B cell (primary cell): Measurements from ENCODE around the gene FOXP4. TPM values are rescaled to one million over a fixed set of nuclear protein-coding genes. Genes with fewer than 3 reads are reported as not detected.

ENCODE experiments used
- ATAC-seq: fragments of 200-7000 bp; cut with Tn5 transposase; one replicate; pipeline ENCODE4 v1.10.0; 2021; ENCODE audit warnings: low read depth, mild to moderate bottlenecking, moderate number of reproducible peaks, moderate library complexity
- CTCF ChIA-PET: fragments of 350-600 bp; sonication (Branson Sonifier 250); formaldehyde crosslinking; loops from one replicate; lab custom pipeline; 2021; ENCODE audit warnings: antibody characterized with exemption, inconsistent platforms; lab: Charles Lee
- POLR2A ChIA-PET: fragments of 350-600 bp; sonication (Branson Sonifier 250); formaldehyde crosslinking; loops from one replicate; lab custom pipeline; 2021; ENCODE audit warnings: antibody characterized with exemption; lab: Charles Lee
- DNase-seq: peaks from one replicate; pipeline ENCODE4 v3.0.0; 2013
- H2AFZ ChIP-seq: 2 replicates; pipeline ENCODE4 v1.6.1; 2012; ENCODE audit warnings: mild to moderate bottlenecking, low read depth, low read length; ENCODE audit not compliant: insufficient read depth, poor library complexity, severe bottlenecking
- H3K27ac ChIP-seq, 2 donors: 1 replicate in 1 of 2; 2 replicates in 1 of 2; pipeline ENCODE4 v1.5.1; 2012 to 2013; ENCODE audit warnings: low read length in 2 of 2, mild to moderate bottlenecking in 2 of 2, moderate library complexity in 1 of 2
- H3K27me3 ChIP-seq, 4 experiments: fragments of 200-600 bp in 1 of 4; sonication (generic) in 1 of 4; replicated peaks in 1 of 4; 1 replicate in 2 of 4; 2 replicates in 2 of 4; pipeline versions ENCODE4 v1.6.1 to v1.7.0; 2013 to 2016; ENCODE audit warnings: low read length in 3 of 4, mild to moderate bottlenecking in 2 of 4, mixed read lengths in 1 of 4, moderate library complexity in 1 of 4; ENCODE audit not compliant: insufficient read depth in 4 of 4, control insufficient read depth in 3 of 4; ENCODE audit errors: control extremely low read depth in 1 of 4
- H3K36me3 ChIP-seq, 2 experiments: replicated peaks in 1 of 2; 1 replicate in 1 of 2; 2 replicates in 1 of 2; pipeline versions ENCODE4 v1.6.1 to v1.7.1; 2013; ENCODE audit warnings: low read length in 1 of 2; ENCODE audit not compliant: insufficient read depth in 2 of 2, control insufficient read depth in 1 of 2; ENCODE audit errors: control extremely low read depth in 1 of 2, extremely low read depth in 1 of 2
- H3K4me1 ChIP-seq, 2 donors: fragments of 200-600 bp in 1 of 2; sonication (generic) in 1 of 2; 1 replicate in 1 of 2; 2 replicates in 1 of 2; pipeline versions ENCODE4 v1.5.1 to v1.6.1; 2013 to 2017; ENCODE audit warnings: low read length in 2 of 2; ENCODE audit not compliant: control insufficient read depth in 2 of 2, insufficient read depth in 2 of 2
- H3K4me2 ChIP-seq: replicated peaks from 2 replicates; pipeline ENCODE3; 2012; ENCODE audit warnings: mild to moderate bottlenecking, low read depth, low read length; ENCODE audit not compliant: poor library complexity, severe bottlenecking
- H3K4me3 ChIP-seq, 5 experiments: fragments of 200-600 bp in 1 of 5; sonication (generic) in 1 of 5; 1 replicate in 3 of 5; 2 replicates in 2 of 5; pipeline versions ENCODE4 v1.5.1 to v1.7.0; 2011 to 2016; ENCODE audit warnings: low read length in 4 of 5, mild to moderate bottlenecking in 4 of 5, low read depth in 2 of 5, control low read depth in 1 of 5, moderate library complexity in 1 of 5; ENCODE audit not compliant: insufficient read depth in 1 of 5; ENCODE audit errors: control extremely low read depth in 1 of 5, extremely low read depth in 1 of 5
- H3K79me2 ChIP-seq: fragments of 200-600 bp; sonication (generic); one replicate; pipeline ENCODE4 v1.6.0; 2016; ENCODE audit warnings: low read length; ENCODE audit not compliant: control insufficient read depth, insufficient read depth
- H3K9ac ChIP-seq: fragments of 200-600 bp; sonication (generic); 2 replicates; pipeline ENCODE4 v1.6.1; 2017; ENCODE audit warnings: mild to moderate bottlenecking, low read length, moderate library complexity
- H3K9me3 ChIP-seq, 3 donors: one replicate each; pipeline versions ENCODE4 v1.6.1 to v1.7.1; 2013; ENCODE audit warnings: low read length in 2 of 3; ENCODE audit not compliant: control insufficient read depth in 2 of 3, insufficient read depth in 1 of 3; ENCODE audit errors: control extremely low read depth in 1 of 3
- H4K20me1 ChIP-seq: 2 replicates; pipeline ENCODE4 v1.6.0; 2012; ENCODE audit warnings: mild to moderate bottlenecking, low read length; ENCODE audit not compliant: insufficient read depth, control insufficient read depth, poor library complexity, severe bottlenecking
- H3K27ac Mint-ChIP-seq: one replicate; pipeline ENCODE4 v1.8.0; 2021; ENCODE audit warnings: mixed read lengths
- H3K27me3 Mint-ChIP-seq: one replicate; pipeline ENCODE4 v1.8.0; 2021; ENCODE audit warnings: mixed read lengths
- H3K4me1 Mint-ChIP-seq: one replicate; pipeline ENCODE4 v1.8.0; 2021; ENCODE audit warnings: mixed read lengths
- H3K4me3 Mint-ChIP-seq: one replicate; pipeline ENCODE4 v1.8.0; 2021; ENCODE audit warnings: mixed read lengths
- H3K9me3 Mint-ChIP-seq: one replicate; pipeline ENCODE4 v1.8.0; 2022; ENCODE audit warnings: mixed read lengths; ENCODE audit not compliant: insufficient read depth
- CTCF ChIP-seq: fragments of 200-600 bp; IDR thresholded peaks from one replicate; pipeline ENCODE4 v1.8.0; 2022; ENCODE audit warnings: antibody characterized with exemption, mild to moderate bottlenecking
- EZH2 ChIP-seq: IDR thresholded peaks from 2 replicates; pipeline ENCODE4 v1.6.1; 2012; ENCODE audit warnings: borderline replicate concordance, low read depth, mild to moderate bottlenecking, moderate library complexity, low read length; ENCODE audit not compliant: insufficient read depth, poor library complexity, severe bottlenecking
- WGBS: methylation state at CpG from one replicate; pipeline ENCODE4 v1.1.5; 2013; ENCODE audit warnings: missing lambda C conversion rate; ENCODE audit not compliant: insufficient coverage; 5-methylcytosine and 5-hydroxymethylcytosine counted together
- intact Hi-C: fragments of 100-400 bp; cut with micrococcal nuclease; formaldehyde crosslinking; loops from one replicate; pipeline ENCODE4 v1.10.0; 2022
- polyA plus RNA-seq: library from polyadenylated mRNA; depleted of rRNA; stranded (reverse); fragments of >200 nt; gene quantifications from 2 replicates; pipeline ENCODE4 v1.2.3, GENCODE V29; 2012
- total RNA-seq, 2 donors: library from RNA; stranded (reverse); fragments of 120-200 nt in 1 of 2; gene quantifications; 1 replicate in 1 of 2; 2 replicates in 1 of 2; pipeline versions ENCODE4 v1.2.3 to v1.2.4, GENCODE V29; 2013 to 2022

The FOXP4 gene
- total and polyA plus RNA-seq, 2 donors (not counting 1 experiment from before 2014, with no cell fraction given) = 17.0 to 38.7 TPM

- Mint-ChIP-seq H3K4me3 (peak overlapping the region; percentile 76), H3K27ac (no peak overlapping the region), H3K27me3 (peaks cover 67% of the 10 kb centered on the region), H3K9me3 (no peaks in the 10 kb centered on the region), H3K4me1 (peaks cover 15% of the 10 kb centered on the region)
- intact Hi-C loops = no loop called here
- peaks cover 0 to 14% (median 0%) of the 10 kb centered on the region in 3 donors for H3K9me3 ChIP-seq
- peaks cover 0 to 61% (median 19%) of the 10 kb centered on the region in 4 experiments for H3K27me3 ChIP-seq
- no peaks in the 10 kb centered on the region for H3K36me3 ChIP-seq
- H3K79me2 ChIP-seq = no peaks in the 10 kb centered on the region
- ChIA-PET CTCF (no interaction called here), POLR2A (no interaction called here)
- H3K9ac ChIP-seq = peak overlapping the region; percentile 48
- TF ChIP-seq EZH2 (no peak), CTCF (no peak)
- peak overlapping the region; percentile 58 for H2AFZ ChIP-seq
- H3K4me2 ChIP-seq = peak overlapping the region; percentile 86
- peaks cover 17 to 21% of the 10 kb centered on the region in 2 donors for H3K4me1 ChIP-seq
- H4K20me1 ChIP-seq = no peaks in the 10 kb centered on the region
- no peak for ATAC-seq
- DNase-seq = peak; percentile 24
- WGBS = 45% methylated on average over 26 of the region's 40 CpGs
- no peak overlapping the region for H3K27ac ChIP-seq
- H3K4me3 ChIP-seq = peak overlapping the region in 1 of 5 experiments; percentile 61
These were observed 93.0 kb downstream of the FOXP4 start for GRCh38 chr6:41638935-41639808.

GRCh38 chr6:41639809-41640371, 93.7 kb downstream of the FOXP4 start:
- ChIA-PET CTCF (no interaction called here), POLR2A (no interaction called here)
- no peak overlapping the region for H3K4me2 ChIP-seq

More at GRCh38 chr6:41639809-41640371, 93.7 kb downstream of the FOXP4 start:
- H3K27ac Mint-ChIP-seq = no peak overlapping the region
- peaks cover 60% of the 10 kb centered on the region for H3K27me3 Mint-ChIP-seq
- no peaks in the 10 kb centered on the region for H3K79me2 ChIP-seq
- no peak for ATAC-seq
- intact Hi-C loops = no loop called here
- no peak overlapping the region for H3K27ac ChIP-seq
- TF ChIP-seq EZH2 = no peak
- TF ChIP-seq CTCF = no peak
- H3K4me3 Mint-ChIP-seq = peak overlapping the region; percentile 76
- no peaks in the 10 kb centered on the region for H3K36me3 ChIP-seq
- peaks cover 0 to 55% (median 19%) of the 10 kb centered on the region in 4 experiments for H3K27me3 ChIP-seq
- H3K9ac ChIP-seq = no peak overlapping the region
- H3K9me3 ChIP-seq = peaks cover 0 to 14% (median 0%) of the 10 kb centered on the region in 3 donors
- no peak for DNase-seq
- no peaks in the 10 kb centered on the region for H4K20me1 ChIP-seq
- H3K4me1 ChIP-seq = peaks cover 17 to 21% of the 10 kb centered on the region in 2 donors
- no peak overlapping the region for H2AFZ ChIP-seq
- H3K4me1 Mint-ChIP-seq = peaks cover 15% of the 10 kb centered on the region
- H3K4me3 ChIP-seq = no peak overlapping the region
- H3K9me3 Mint-ChIP-seq = no peaks in the 10 kb centered on the region
- 90% methylated on average over 4 of the region's 8 CpGs for WGBS
